Mucosa of rectum (tissue), 2 donors: Measurements from ENCODE around the gene AARS1.
A peak's percentile ranks its signal among the peaks of the same experiment; 100 is the strongest.
"Not testable (repeated sequence)": the region's sequence is repeated elsewhere in the genome, so short reads cannot be mapped to it uniquely, and the experiment has no call there.

Experiments used
- H3K27ac ChIP-seq, 2 donors: one replicate each; pipeline ENCODE4 v1.7.0; 2013; ENCODE audit warnings: inconsistent platforms in 2 of 2, low read depth in 2 of 2, low read length in 2 of 2
- H3K27me3 ChIP-seq, 2 donors: one replicate each; pipeline ENCODE4 v1.7.0; 2013; ENCODE audit warnings: low read length in 2 of 2; ENCODE audit not compliant: control insufficient read depth in 2 of 2, insufficient read depth in 2 of 2
- H3K36me3 ChIP-seq, 2 donors: one replicate each; pipeline ENCODE4 v1.7.0; 2013; ENCODE audit warnings: low read length in 2 of 2; ENCODE audit not compliant: control insufficient read depth in 2 of 2, insufficient read depth in 2 of 2
- H3K4me1 ChIP-seq, 2 donors: one replicate each; pipeline ENCODE4 v1.7.0; 2013; ENCODE audit warnings: low read length in 2 of 2, mild to moderate bottlenecking in 1 of 2; ENCODE audit not compliant: control insufficient read depth in 2 of 2, insufficient read depth in 2 of 2
- H3K4me3 ChIP-seq, 2 donors: one replicate each; pipeline ENCODE4 v1.7.0; 2013; ENCODE audit warnings: low read length in 2 of 2
- H3K9ac ChIP-seq, 2 donors: one replicate each; pipeline ENCODE4 v1.7.0; 2013; ENCODE audit warnings: low read length in 2 of 2, low read depth in 1 of 2, mild to moderate bottlenecking in 1 of 2
- H3K9me3 ChIP-seq, 2 donors: one replicate each; pipeline ENCODE4 v1.7.0; 2013; ENCODE audit warnings: low read length in 2 of 2; ENCODE audit not compliant: control insufficient read depth in 2 of 2
- donor health status: healthy.
- donor health status: Normal muscosa, but diverticular disease.

The AARS1 gene

DNA sequence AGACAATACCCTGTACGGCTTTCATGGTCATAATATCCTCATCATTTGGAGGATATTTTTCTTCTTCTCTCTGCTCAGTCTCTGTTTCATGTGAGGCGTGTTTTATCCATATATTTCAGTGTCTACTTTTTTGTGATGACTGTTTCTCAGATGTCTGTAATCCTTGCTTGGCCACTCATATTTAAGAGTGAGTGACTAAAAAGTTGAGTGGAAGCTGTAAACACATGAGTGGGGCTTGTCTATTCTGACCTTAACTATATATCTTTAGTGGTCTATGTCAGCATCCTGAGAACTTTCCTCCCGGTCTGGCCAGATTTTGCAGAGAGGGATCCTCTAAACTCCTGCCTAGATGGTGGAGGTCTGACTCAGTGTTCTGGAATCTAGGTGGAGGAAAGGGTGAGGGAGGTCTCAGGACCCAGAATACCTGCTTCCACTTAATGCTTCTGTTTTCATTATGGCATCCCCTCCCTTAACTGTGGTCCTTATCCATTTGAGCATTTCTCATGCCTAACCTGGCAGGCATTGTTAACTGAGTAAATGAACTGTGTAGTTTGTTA lies 15.7 kb upstream of the AARS1 start:
- H3K4me3 ChIP-seq: no peak overlapping the region
- H3K9me3 ChIP-seq: no peaks in the 10 kb centered on the region
- no peak overlapping the region for H3K9ac ChIP-seq
- H3K27me3 ChIP-seq: no peaks in the 10 kb centered on the region
- peaks cover 0 to 4% of the 10 kb centered on the region in 2 donors for H3K36me3 ChIP-seq
- H3K27ac ChIP-seq: no peak overlapping the region
- H3K4me1 ChIP-seq: peaks cover 0 to 4% of the 10 kb centered on the region in 2 donors

- no peaks in the 10 kb centered on the region for H3K27me3 ChIP-seq
- H3K9ac ChIP-seq: no peak overlapping the region
- H3K4me1 ChIP-seq: peaks cover 8 to 11% of the 10 kb centered on the region in 2 donors
- no peak overlapping the region for H3K4me3 ChIP-seq
- H3K36me3 ChIP-seq: peaks cover 0 to 4% of the 10 kb centered on the region in 2 donors
- no peaks in the 10 kb centered on the region for H3K9me3 ChIP-seq
- no peak overlapping the region for H3K27ac ChIP-seq
Observed at GRCh38 chr16:70302745-70303144, 13.4 kb upstream of the AARS1 start.

- Histone ChIP-seq H3K4me3 (no peak overlapping the region), H3K36me3 (peaks cover 0 to 4% of the 10 kb centered on the region in 2 donors), H3K9me3 (no peaks in the 10 kb centered on the region), H3K9ac (no peak overlapping the region), H3K27ac (no peak overlapping the region), H3K27me3 (no peaks in the 10 kb centered on the region), H3K4me1 (peaks cover 8 to 11% of the 10 kb centered on the region in 2 donors)
Observed at GRCh38 chr16:70301121-70301520, 11.8 kb upstream of the AARS1 start.

DNA sequence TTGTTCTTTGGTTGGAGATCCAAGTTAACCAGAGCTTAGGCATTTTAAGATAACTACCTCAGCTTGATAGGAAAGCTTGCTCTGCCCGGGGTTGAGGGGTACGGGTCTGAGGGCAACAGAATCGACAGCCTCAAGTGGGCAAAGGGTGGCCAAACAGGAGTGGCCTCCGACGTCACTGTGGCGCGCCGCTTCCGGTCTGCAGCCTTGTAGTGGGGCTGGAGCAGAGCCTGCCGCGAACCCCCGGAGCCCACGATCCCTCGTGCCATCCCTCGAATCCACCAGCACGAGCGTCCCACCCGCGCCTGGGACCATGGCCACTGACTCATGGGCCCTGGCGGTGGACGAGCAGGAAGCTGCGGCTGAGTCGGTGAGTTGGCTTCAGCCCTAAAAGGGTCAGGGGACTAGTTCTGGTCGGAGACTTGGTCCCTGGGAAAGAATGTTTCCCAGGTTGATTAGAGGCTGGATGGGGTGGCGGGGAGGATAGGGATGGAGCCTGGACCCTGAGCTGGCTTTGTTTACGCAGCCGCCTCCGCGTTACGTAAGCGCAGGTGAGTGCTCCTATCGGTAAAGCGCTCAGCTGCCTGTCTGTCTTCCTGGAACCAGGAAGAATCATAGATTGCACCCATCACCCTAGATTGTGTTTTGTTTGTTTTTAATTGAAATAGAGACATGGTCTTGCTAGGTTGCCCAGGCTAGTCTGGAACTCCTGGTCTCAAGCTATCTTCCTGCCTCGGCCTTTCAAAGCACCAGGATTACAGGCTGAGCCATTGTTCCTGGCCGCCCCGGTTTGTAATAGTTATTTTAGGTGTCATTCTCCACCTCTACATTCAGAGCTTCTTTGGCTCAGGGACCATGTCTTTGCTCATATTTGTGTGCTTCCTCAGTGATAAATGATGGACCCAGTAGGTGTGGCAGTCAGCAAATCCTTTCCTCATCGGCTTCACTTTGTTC lies 10.0 kb upstream of the AARS1 start, which contains the start of gene DDX19B:
TSS of gene DDX19B (plus strand) at position 199 of the 951 bp plus-strand sequence. CDS start at position 311, 112 bp downstream.
- peaks cover 8 to 11% of the 10 kb centered on the region in 2 donors for H3K4me1 ChIP-seq

DNA sequence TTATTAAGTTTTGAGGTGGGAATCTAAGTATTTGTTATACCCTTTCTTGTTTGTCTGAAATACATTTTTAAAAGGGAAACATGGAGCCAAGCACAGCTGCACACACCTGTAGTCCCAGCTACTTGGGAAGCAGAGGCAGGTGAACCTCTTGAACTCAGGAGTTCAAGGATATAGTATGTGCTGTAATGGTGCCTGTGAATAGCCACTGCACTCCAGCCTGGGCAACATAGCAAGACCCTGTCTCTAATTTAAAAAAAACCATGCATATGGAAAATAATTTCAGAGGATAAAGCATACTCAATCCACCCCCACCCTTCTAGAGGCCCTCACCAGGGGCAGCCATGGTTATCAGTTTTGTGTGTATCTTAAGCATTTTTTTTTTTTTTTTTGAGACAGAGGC lies 6.3 kb upstream of the AARS1 start:
- Histone ChIP-seq H3K4me1 (peaks cover 8 to 11% of the 10 kb centered on the region in 2 donors), H3K4me3 (no peak overlapping the region), H3K27me3 (no peaks in the 10 kb centered on the region), H3K36me3 (no peaks in the 10 kb centered on the region), H3K9ac (no peak overlapping the region), H3K27ac (no peak overlapping the region), H3K9me3 (no peaks in the 10 kb centered on the region)

More for the DNA sequence above, 10.0 kb upstream of the AARS1 start, which contains the start of gene DDX19B:
- Histone ChIP-seq H3K36me3 (peaks cover 0 to 4% of the 10 kb centered on the region in 2 donors), H3K4me3 (peak within 1 kb of the TSS; percentile 91 to 98), H3K9me3 (no peaks in the 10 kb centered on the region), H3K27me3 (no peaks in the 10 kb centered on the region), H3K27ac (peak within 1 kb of the TSS; percentile 98 to 99), H3K9ac (peak within 1 kb of the TSS; percentile 99)

GRCh38 chr16:70294385-70295025 lies 5.2 kb upstream of the AARS1 start:
- H3K9ac ChIP-seq: no peak overlapping the region
- no peak overlapping the region for H3K4me3 ChIP-seq
- H3K36me3 ChIP-seq: no peaks in the 10 kb centered on the region
- H3K27me3 ChIP-seq: no peaks in the 10 kb centered on the region
- peaks cover 3 to 4% of the 10 kb centered on the region in 2 donors for H3K4me1 ChIP-seq
- H3K27ac ChIP-seq: no peak overlapping the region
- H3K9me3 ChIP-seq: no peaks in the 10 kb centered on the region

DNA sequence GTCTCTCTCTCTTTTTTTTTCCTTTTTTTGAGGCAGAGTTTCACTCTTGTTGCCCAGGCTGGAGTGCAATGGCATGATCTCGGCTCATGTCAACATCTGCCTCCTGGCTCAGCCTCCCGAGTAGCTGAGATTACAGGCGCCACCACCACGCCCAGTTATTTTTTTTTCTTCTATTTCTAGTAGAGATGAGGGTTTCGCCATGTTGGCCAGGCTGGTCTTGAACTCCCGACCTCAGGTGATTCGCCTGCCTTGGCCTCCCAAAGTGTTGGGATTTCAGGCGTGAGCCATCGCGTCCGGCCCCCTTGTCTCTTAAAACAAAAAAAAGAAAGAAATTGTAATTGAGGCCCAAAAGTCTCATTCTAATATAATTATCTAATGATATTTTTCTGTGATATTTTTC lies 2.8 kb upstream of the AARS1 start:
- not testable (repeated sequence) for H3K27me3 ChIP-seq, H3K27ac ChIP-seq, H3K36me3 ChIP-seq, H3K9me3 ChIP-seq, H3K4me1 ChIP-seq, H3K4me3 ChIP-seq, H3K9ac ChIP-seq

GRCh38 chr16:70290949-70291519 lies 1.7 kb upstream of the AARS1 start:
- no peaks in the 10 kb centered on the region for H3K36me3 ChIP-seq
- H3K4me3 ChIP-seq: no peak overlapping the region
- H3K27ac ChIP-seq: no peak overlapping the region
- H3K4me1 ChIP-seq: no peaks in the 10 kb centered on the region
- no peak overlapping the region for H3K9ac ChIP-seq
- no peaks in the 10 kb centered on the region for H3K9me3 ChIP-seq
- no peaks in the 10 kb centered on the region for H3K27me3 ChIP-seq

DNA sequence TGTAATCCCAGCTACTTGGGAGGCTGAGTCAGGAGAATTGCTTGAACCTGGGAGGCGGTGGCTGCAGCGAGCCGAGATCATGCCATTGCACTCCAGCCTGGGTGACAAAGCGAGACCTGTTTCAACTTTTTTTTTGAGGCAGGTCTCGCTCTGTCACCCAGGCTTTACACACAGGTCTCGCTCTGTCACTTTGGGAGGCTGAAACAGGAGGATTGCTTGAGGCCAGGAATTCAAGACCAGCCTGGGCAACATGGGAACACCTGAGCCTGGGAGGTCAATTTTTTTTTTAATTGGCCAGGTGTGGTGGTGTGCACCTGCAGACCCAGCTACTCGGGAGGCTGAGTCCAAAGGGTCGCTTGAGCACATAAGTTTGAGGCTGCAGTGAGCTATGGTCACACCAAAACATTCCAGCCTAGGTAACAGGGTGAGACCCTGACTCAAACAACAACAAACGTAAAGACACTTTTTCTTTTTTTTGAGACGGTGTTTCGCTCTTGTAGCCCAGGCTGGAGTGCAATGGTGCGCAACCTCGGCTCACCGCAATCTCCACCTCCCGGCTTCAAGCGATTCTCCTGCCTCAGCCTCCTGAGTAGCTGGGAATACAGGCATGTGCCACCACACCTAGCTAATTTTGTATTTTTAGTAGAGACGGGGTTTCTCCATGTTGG lies 1.9 kb downstream of the AARS1 start:
- not testable (repeated sequence) for H3K4me1 ChIP-seq, H3K9ac ChIP-seq, H3K27me3 ChIP-seq, H3K27ac ChIP-seq, H3K36me3 ChIP-seq, H3K9me3 ChIP-seq
- H3K4me3 ChIP-seq: peak overlapping the region in 1 of 2 donors; percentile 87
